HepG2 (cell line): ENCODE results near the gene SEMA3G. TPM values are rescaled to one million over a fixed set of nuclear protein-coding genes. Genes with fewer than 3 reads are reported as not detected.

Experiments used
- ATAC-seq: fragments of 200-7000 bp; cut with Tn5 transposase; 3 replicates; pipeline ENCODE4 v1.9.1; 2020; ENCODE audit warnings: mild to moderate bottlenecking, moderate library complexity
- BruUV-seq: library from RNA; stranded (reverse); fragments of 400-500 nt; replicated peaks from 2 replicates; lab custom pipeline; 2021; lab: Mats Ljungman, UMichigan
- CTCF ChIA-PET: fragments of 300-600 bp; formaldehyde crosslinking; extraction: SDS; loops from one replicate; lab custom pipeline; 2021; ENCODE audit warnings: low total read pairs, inconsistent platforms, low intra/inter-chr PET ratio; lab: Yijun Ruan, JAX
- POLR2A ChIA-PET: fragments of 350-600 bp; sonication (Branson Sonifier 250); formaldehyde crosslinking; loops from one replicate; lab custom pipeline; 2020; ENCODE audit warnings: antibody characterized with exemption, inconsistent platforms; lab: Yijun Ruan, JAX
- DNase-seq: peaks from one replicate; pipeline ENCODE4 v3.0.0-alpha.2; 2015; ENCODE audit warnings: low spot score
- FAIRE-seq: peaks from 3 replicates; lab custom pipeline; 2011; peaks lifted over from hg19 to GRCh38; lab: Jason Lieb, UNC
- H2AFZ ChIP-seq: one replicate; pipeline ENCODE4 v1.6.1; 2011; ENCODE audit warnings: low read length, inconsistent platforms
- H3K27ac ChIP-seq: fragments of 300-600 bp; 3 replicates; pipeline ENCODE4 v1.8.0; 2011; ENCODE audit warnings: mixed run types, mild to moderate bottlenecking, mixed read lengths, low read length, inconsistent platforms; ENCODE audit not compliant: insufficient read depth; ENCODE audit errors: extremely low read length
- H3K27me3 ChIP-seq, 2 experiments: fragments of 200-600 bp in 1 of 2; 2 replicates in 1 of 2; 3 replicates in 1 of 2; pipeline versions ENCODE4 v1.6.0 to v1.8.0; 2011; ENCODE audit warnings: low read length in 2 of 2, mild to moderate bottlenecking in 2 of 2, moderate library complexity in 2 of 2, inconsistent platforms in 1 of 2; ENCODE audit not compliant: insufficient read depth in 2 of 2, control insufficient read depth in 1 of 2
- H3K36me3 ChIP-seq, 2 experiments: fragments of 200-600 bp in 1 of 2; replicated peaks in 1 of 2; 2 replicates in 1 of 2; 3 replicates in 1 of 2; pipeline versions ENCODE4 v1.5.1 to v1.8.0; 2011; ENCODE audit warnings: low read length in 2 of 2, inconsistent platforms in 1 of 2; ENCODE audit not compliant: insufficient read depth in 2 of 2, control insufficient read depth in 1 of 2
- H3K4me1 ChIP-seq: 2 replicates; pipeline ENCODE4 v1.5.1; 2012; ENCODE audit warnings: low read length, inconsistent platforms; ENCODE audit not compliant: insufficient read depth
- H3K4me2 ChIP-seq: 2 replicates; pipeline ENCODE4 v1.6.0; 2011; ENCODE audit warnings: low read depth, low read length, inconsistent platforms
- H3K4me3 ChIP-seq, 3 experiments: fragments of 200-600 bp in 1 of 3; sonication (generic), shearing (Covaris generic) in 1 of 3; replicated peaks in 1 of 3; 2 replicates each; pipeline ENCODE4 v1.5.1; 2011 to 2016; ENCODE audit warnings: low read length in 3 of 3, inconsistent platforms in 2 of 3, low read depth in 2 of 3, mild to moderate bottlenecking in 2 of 3, control low read depth in 1 of 3, mixed read lengths in 1 of 3; ENCODE audit not compliant: insufficient read depth in 1 of 3
- H3K79me2 ChIP-seq: one replicate; pipeline ENCODE4 v1.6.1; 2011; ENCODE audit warnings: low read length, inconsistent platforms; ENCODE audit not compliant: insufficient read depth
- H3K9ac ChIP-seq: 2 replicates; pipeline ENCODE4 v1.6.0; 2011; ENCODE audit warnings: mild to moderate bottlenecking, low read depth, low read length, inconsistent platforms; ENCODE audit not compliant: insufficient read depth
- H3K9me3 ChIP-seq: 2 replicates; pipeline ENCODE4 v1.5.1; 2012; ENCODE audit warnings: mild to moderate bottlenecking, low read length
- H4K20me1 ChIP-seq: 2 replicates; pipeline ENCODE4 v1.6.0; 2011; ENCODE audit warnings: inconsistent platforms, mild to moderate bottlenecking, low read length, moderate library complexity; ENCODE audit not compliant: insufficient read depth
- CBX2 ChIP-seq, 2 experiments: fragments of 200-600 bp in 1 of 2; sonication (generic); formaldehyde crosslinking in 1 of 2; IDR thresholded peaks; 2 replicates each; pipeline versions ENCODE4 v1.7.0 to v1.8.1; 2018 to 2022; ENCODE audit warnings: low read depth in 2 of 2, low read length in 1 of 2, mild to moderate bottlenecking in 1 of 2, missing genetic modification reagents in 1 of 2
- CEBPG ChIP-seq: IDR thresholded peaks from 2 replicates; pipeline ENCODE4 v1.6.1; 2016
- ELF4 ChIP-seq: sonication (generic); formaldehyde crosslinking; IDR thresholded peaks from 2 replicates; pipeline ENCODE4 v1.5.0; 2020; ENCODE audit warnings: missing genetic modification reagents, mild to moderate bottlenecking, moderate library complexity, borderline replicate concordance
- ERF ChIP-seq: IDR thresholded peaks from 2 replicates; pipeline ENCODE4 v1.6.1; 2018; ENCODE audit warnings: missing biosample characterization, missing genetic modification reagents
- HHEX ChIP-seq: IDR thresholded peaks from 2 replicates; pipeline ENCODE4 v1.6.1; 2016; ENCODE audit warnings: control low read depth
- MAFG ChIP-seq: sonication (generic); formaldehyde crosslinking; IDR thresholded peaks from 2 replicates; pipeline ENCODE4 v1.5.1; 2020; ENCODE audit warnings: mild to moderate bottlenecking, missing genetic modification reagents
- SAFB2 ChIP-seq: sonication (generic); formaldehyde crosslinking; IDR thresholded peaks from 2 replicates; pipeline ENCODE4 v1.5.1; 2020; ENCODE audit warnings: missing genetic modification reagents, low read depth, mild to moderate bottlenecking, borderline replicate concordance
- ZNF326 ChIP-seq: sonication (generic); formaldehyde crosslinking; IDR thresholded peaks from 2 replicates; pipeline ENCODE4 v1.4.0; 2020; ENCODE audit warnings: missing genetic modification reagents, borderline replicate concordance
- ZNF337 ChIP-seq: sonication (generic); formaldehyde crosslinking; IDR thresholded peaks from 2 replicates; pipeline ENCODE4 v1.5.1; 2020; ENCODE audit warnings: missing genetic modification reagents, low read depth, mild to moderate bottlenecking, borderline replicate concordance
- ZNF446 ChIP-seq: sonication (generic); formaldehyde crosslinking; IDR thresholded peaks from 2 replicates; pipeline ENCODE4 v1.5.0; 2020; ENCODE audit warnings: mild to moderate bottlenecking, missing genetic modification reagents
- ZNF496 ChIP-seq: sonication (generic); formaldehyde crosslinking; IDR thresholded peaks from 2 replicates; pipeline ENCODE4 v1.8.1; 2023; ENCODE audit warnings: mild to moderate bottlenecking, moderate library complexity, missing genetic modification reagents; ENCODE audit not compliant: insufficient replicate concordance
- ZNF639 ChIP-seq: conservative IDR thresholded peaks from 2 replicates; pipeline ENCODE4 v1.6.1; 2018; ENCODE audit warnings: missing genetic modification reagents
- ZNF7 ChIP-seq: IDR thresholded peaks from 2 replicates; pipeline ENCODE4 v1.6.1; 2016; ENCODE audit warnings: missing biosample characterization, missing genetic modification reagents
- ZNF724P ChIP-seq: sonication (generic); formaldehyde crosslinking; IDR thresholded peaks from 2 replicates; pipeline ENCODE4 v1.8.0; 2022; ENCODE audit warnings: missing genetic modification reagents, borderline replicate concordance
- ZNF746 ChIP-seq: sonication (generic); formaldehyde crosslinking; IDR thresholded peaks from 2 replicates; pipeline ENCODE4 v1.8.0; 2022; ENCODE audit warnings: mild to moderate bottlenecking, missing genetic modification reagents
- ZNF792 ChIP-seq: IDR thresholded peaks from 2 replicates; pipeline ENCODE4 v1.6.1; 2016
- ZNF83 ChIP-seq: sonication (generic); formaldehyde crosslinking; IDR thresholded peaks from 2 replicates; pipeline ENCODE4 v1.4.0; 2020; ENCODE audit warnings: missing genetic modification reagents, mild to moderate bottlenecking, borderline replicate concordance
- ZNF891 ChIP-seq: sonication (generic); formaldehyde crosslinking; IDR thresholded peaks from 2 replicates; pipeline ENCODE4 v1.5.0; 2020; ENCODE audit warnings: mild to moderate bottlenecking, missing genetic modification reagents
- WGBS: methylation state at CpG from one replicate; pipeline ENCODE4 v1.1.6; 2017; ENCODE audit warnings: low lambda C conversion rate; 5-methylcytosine and 5-hydroxymethylcytosine counted together
- in situ Hi-C: cut with HindIII; loops from 2 replicates; pipeline ENCODE4 v1.10.0; 2017; ENCODE audit warnings: low pct_unique_long_range_greater_than_20kb; ENCODE audit not compliant: extremely low pct_ligation_motif_present
- intact Hi-C: fragments of 100-400 bp; cut with micrococcal nuclease; formaldehyde crosslinking; loops from one replicate; pipeline ENCODE4 v1.10.0; 2022; ENCODE audit not compliant: unreplicated experiment
- polyA plus RNA-seq, 8 experiments: library from polyadenylated mRNA; depleted of rRNA in 3 of 8; stranded (reverse) in 7 of 8; unstranded in 1 of 8; fragments of >200 nt; fragmentation: Illumina TruSeq in 4 of 8; extraction: Trizol in 4 of 8; gene quantifications; 2 replicates each; pipeline versions ENCODE4 v1.2.1 to v1.2.3, GENCODE V29; 2011 to 2016; ENCODE audit warnings: low read depth in 4 of 8, missing spikeins in 1 of 8, mixed read lengths in 1 of 8; ENCODE audit not compliant: insufficient read depth in 1 of 8
- total RNA-seq, 5 experiments: library from RNA; depleted of rRNA; stranded (reverse); fragments of >200 nt; fragmentation: Illumina TruSeq; extraction: Trizol; gene quantifications; 2 replicates each; pipeline ENCODE4 v1.2.3, GENCODE V29; 2016; ENCODE audit warnings: low read depth in 1 of 5
- TF ChIP-seq, protein P1 (sequence below): IDR thresholded peaks from 2 replicates; pipeline ENCODE4 v1.6.1; 2016; ENCODE audit warnings: low read depth
- TF ChIP-seq, protein P2 (sequence below): sonication (generic); formaldehyde crosslinking; IDR thresholded peaks from 2 replicates; pipeline ENCODE4 v1.5.0; 2020; ENCODE audit warnings: mild to moderate bottlenecking, missing genetic modification reagents

Gene SEMA3G
- total and polyA plus RNA-seq, 2 of the 13 experiments (the other 11 are each of a cell fraction or from before 2014, with no cell fraction given) = 6.1 to 8.3 TPM

GRCh38 chr3:52439426-52440248, 5.3 kb downstream of the SEMA3G start:
- Histone ChIP-seq H3K4me3 (no peak overlapping the region), H3K9ac (no peak overlapping the region), H2AFZ (no peak overlapping the region), H3K9me3 (no peaks in the 10 kb centered on the region), H3K79me2 (no peaks in the 10 kb centered on the region), H3K27me3 (no peaks in the 10 kb centered on the region), H4K20me1 (no peaks in the 10 kb centered on the region), H3K36me3 (peaks cover 3 to 7% of the 10 kb centered on the region in 2 experiments; a peak in 2 of 5 replicates), H3K27ac (no peak overlapping the region), H3K4me2 (no peak overlapping the region), H3K4me1 (peaks cover 26% of the 10 kb centered on the region)
- POLR2A ChIA-PET = no interaction called here
- in situ Hi-C loops = no loop called here
- DNase-seq (no peak), FAIRE-seq (no peak), ATAC-seq (no peak)
- intact Hi-C loops = no loop called here
- WGBS = 100% methylated on average over 6 of the region's 16 CpGs
- BruUV-seq = no TSS peak
- TF ChIP-seq ERF (no peak), HHEX (CRISPR knock-in tag) (no peak), ZNF746 (CRISPR knock-in tag) (no peak), ZNF496 (CRISPR knock-in tag) (no peak), ZNF446 (CRISPR knock-in tag) (no peak), MAFG (CRISPR knock-in tag) (no peak), ZNF891 (no peak), ZNF639 (CRISPR knock-in tag) (no peak), ZNF792 (CRISPR knock-in tag) (no peak), SAFB2 (CRISPR knock-in tag) (no peak), CEBPG (CRISPR knock-in tag) (no peak), ZNF83 (no peak), CBX2 (IDR thresholded peaks at IDR 0.05; ENCODE audit: low read depth, low read length) (no peak), CBX2 (CRISPR knock-in tag; IDR thresholded peaks at IDR 0.05; ENCODE audit: low read depth) (no peak), ZNF724P (CRISPR knock-in tag) (no peak), ZNF337 (CRISPR knock-in tag) (no peak), ELF4 (CRISPR knock-in tag) (no peak), ZNF7 (no peak), ZNF326 (CRISPR knock-in tag) (no peak)
- TF ChIP-seq, protein P1, sequence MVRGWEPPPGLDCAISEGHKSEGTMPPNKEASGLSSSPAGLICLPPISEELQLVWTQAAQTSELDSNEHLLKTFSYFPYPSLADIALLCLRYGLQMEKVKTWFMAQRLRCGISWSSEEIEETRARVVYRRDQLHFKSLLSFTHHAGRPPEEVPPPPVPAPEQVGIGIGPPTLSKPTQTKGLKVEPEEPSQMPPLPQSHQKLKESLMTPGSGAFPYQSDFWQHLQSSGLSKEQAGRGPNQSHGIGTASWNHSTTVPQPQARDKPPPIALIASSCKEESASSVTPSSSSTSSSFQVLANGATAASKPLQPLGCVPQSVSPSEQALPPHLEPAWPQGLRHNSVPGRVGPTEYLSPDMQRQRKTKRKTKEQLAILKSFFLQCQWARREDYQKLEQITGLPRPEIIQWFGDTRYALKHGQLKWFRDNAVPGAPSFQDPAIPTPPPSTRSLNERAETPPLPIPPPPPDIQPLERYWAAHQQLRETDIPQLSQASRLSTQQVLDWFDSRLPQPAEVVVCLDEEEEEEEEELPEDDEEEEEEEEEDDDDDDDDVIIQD (CRISPR knock-in tag) = no peak
- TF ChIP-seq, protein P2, sequence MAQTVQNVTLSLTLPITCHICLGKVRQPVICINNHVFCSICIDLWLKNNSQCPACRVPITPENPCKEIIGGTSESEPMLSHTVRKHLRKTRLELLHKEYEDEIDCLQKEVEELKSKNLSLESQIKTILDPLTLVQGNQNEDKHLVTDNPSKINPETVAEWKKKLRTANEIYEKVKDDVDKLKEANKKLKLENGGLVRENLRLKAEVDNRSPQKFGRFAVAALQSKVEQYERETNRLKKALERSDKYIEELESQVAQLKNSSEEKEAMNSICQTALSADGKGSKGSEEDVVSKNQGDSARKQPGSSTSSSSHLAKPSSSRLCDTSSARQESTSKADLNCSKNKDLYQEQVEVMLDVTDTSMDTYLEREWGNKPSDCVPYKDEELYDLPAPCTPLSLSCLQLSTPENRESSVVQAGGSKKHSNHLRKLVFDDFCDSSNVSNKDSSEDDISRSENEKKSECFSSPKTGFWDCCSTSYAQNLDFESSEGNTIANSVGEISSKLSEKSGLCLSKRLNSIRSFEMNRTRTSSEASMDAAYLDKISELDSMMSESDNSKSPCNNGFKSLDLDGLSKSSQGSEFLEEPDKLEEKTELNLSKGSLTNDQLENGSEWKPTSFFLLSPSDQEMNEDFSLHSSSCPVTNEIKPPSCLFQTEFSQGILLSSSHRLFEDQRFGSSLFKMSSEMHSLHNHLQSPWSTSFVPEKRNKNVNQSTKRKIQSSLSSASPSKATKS (CRISPR knock-in tag) = no peak
- CTCF ChIA-PET = no interaction called here
